Measurements from ENCODE around the gene ERMAP. TPM values are rescaled to one million over a fixed set of nuclear protein-coding genes. Genes with fewer than 3 reads are reported as not detected.
A peak's percentile ranks its signal among the peaks of the same experiment; 100 is the strongest.

Gene ERMAP
- total RNA-seq, 1 experiment from 2014 or later, result 17.2 TPM

- Mint-ChIP-seq H3K4me3 (ENCODE audit: unreplicated experiment) (no peak overlapping the region), H3K4me1 (ENCODE audit: insufficient read depth, unreplicated experiment) (no peaks in the 10 kb centered on the region), H3K36me3 (ENCODE audit: insufficient read depth, unreplicated experiment) (peaks cover 67% of the 10 kb centered on the region), H3K27me3 (ENCODE audit: insufficient read depth, unreplicated experiment) (no peaks in the 10 kb centered on the region), H3K9me3 (ENCODE audit: unreplicated experiment) (no peaks in the 10 kb centered on the region), H3K27ac (ENCODE audit: low read depth, unreplicated experiment) (no peak overlapping the region)
- DNase-seq (ENCODE audit: unreplicated experiment), result peak; percentile 58
- intact Hi-C loops (cut with micrococcal nuclease), result loop anchor here (1.0 kb wide), 2 partner anchors 135 to 295 kb away; no protein-coding TSS in a partner anchor
- no TSS peak for BruUV-seq (replicated peaks)
- CTCF ChIA-PET, result interaction anchor here (0.6 to 1.8 kb wide), 16 partner anchors 10 to 297 kb away, joined by 3 to 7 read pairs (median 4); partner anchors contain the start of genes C1orf50 and P3H1
- POLR2A ChIA-PET, result interaction anchor here (5.7 kb wide), 1 partner anchor 10 kb away, joined by 32 read pairs; the partner anchor contains the start of genes C1orf50 and P3H1
- peak; percentile 61 for TF ChIP-seq CTCF (IDR thresholded peaks at IDR 0.05; ENCODE audit: unreplicated experiment)
Observed at GRCh38 chr1:42777852-42778251, 39.1 kb upstream of the ERMAP start.

GRCh38 chr1:42779725-42780124, 37.2 kb upstream of the ERMAP start:
- no peak for DNase-seq (ENCODE audit: unreplicated experiment)
- Mint-ChIP-seq H3K4me1 (ENCODE audit: insufficient read depth, unreplicated experiment) (peaks cover 10% of the 10 kb centered on the region), H3K4me3 (ENCODE audit: unreplicated experiment) (no peak overlapping the region), H3K27me3 (ENCODE audit: insufficient read depth, unreplicated experiment) (no peaks in the 10 kb centered on the region), H3K9me3 (ENCODE audit: unreplicated experiment) (no peaks in the 10 kb centered on the region), H3K27ac (ENCODE audit: low read depth, unreplicated experiment) (no peak overlapping the region), H3K36me3 (ENCODE audit: insufficient read depth, unreplicated experiment) (peaks cover 69% of the 10 kb centered on the region)
- ChIA-PET POLR2A (interaction anchor here (0.6 to 5.7 kb wide), 3 partner anchors 12 to 37 kb away, joined by 3 to 32 read pairs (median 6); partner anchors contain the start of genes C1orf50, ERMAP, P3H1 and SVBP), CTCF (interaction anchor here (0.6 to 1.5 kb wide), 4 partner anchors 21 to 294 kb away, joined by 3 to 4 read pairs (median 3); no protein-coding TSS in a partner anchor)
- intact Hi-C loops (cut with micrococcal nuclease), result no loop called here
- TF ChIP-seq CTCF (IDR thresholded peaks at IDR 0.05; ENCODE audit: unreplicated experiment), result no peak
- BruUV-seq (replicated peaks), result no TSS peak

- TF ChIP-seq CTCF (IDR thresholded peaks at IDR 0.05; ENCODE audit: unreplicated experiment), result no peak
- ChIA-PET POLR2A (interaction anchor here (0.6 to 5.7 kb wide), 4 partner anchors 13 to 109 kb away, joined by 3 to 32 read pairs (median 5); partner anchors contain the start of genes C1orf50, ERMAP, P3H1 and SVBP), CTCF (interaction anchor here (0.6 to 1.5 kb wide), 6 partner anchors 22 to 295 kb away, joined by 3 to 4 read pairs (median 3); no protein-coding TSS in a partner anchor)
- Mint-ChIP-seq H3K27ac (ENCODE audit: low read depth, unreplicated experiment) (no peak overlapping the region), H3K9me3 (ENCODE audit: unreplicated experiment) (no peaks in the 10 kb centered on the region), H3K27me3 (ENCODE audit: insufficient read depth, unreplicated experiment) (no peaks in the 10 kb centered on the region), H3K4me1 (ENCODE audit: insufficient read depth, unreplicated experiment) (peaks cover 10% of the 10 kb centered on the region), H3K36me3 (ENCODE audit: insufficient read depth, unreplicated experiment) (peaks cover 65% of the 10 kb centered on the region), H3K4me3 (ENCODE audit: unreplicated experiment) (no peak overlapping the region)
- no peak for DNase-seq (ENCODE audit: unreplicated experiment)
- intact Hi-C loops (cut with micrococcal nuclease), result no loop called here
- no TSS peak for BruUV-seq (replicated peaks)
Observed at GRCh38 chr1:42780176-42780575, 36.7 kb upstream of the ERMAP start.

- Mint-ChIP-seq H3K27ac (ENCODE audit: low read depth, unreplicated experiment) (no peak overlapping the region), H3K36me3 (ENCODE audit: insufficient read depth, unreplicated experiment) (peaks cover 43% of the 10 kb centered on the region), H3K4me1 (ENCODE audit: insufficient read depth, unreplicated experiment) (peaks cover 10% of the 10 kb centered on the region), H3K9me3 (ENCODE audit: unreplicated experiment) (no peaks in the 10 kb centered on the region), H3K27me3 (ENCODE audit: insufficient read depth, unreplicated experiment) (no peaks in the 10 kb centered on the region), H3K4me3 (ENCODE audit: unreplicated experiment) (no peak overlapping the region)
- ChIA-PET CTCF (interaction anchor here (0.6 to 0.8 kb wide), 3 partner anchors 16 to 972 kb away, joined by 3 to 4 read pairs (median 3); partner anchors contain the start of genes C1orf50 and P3H1), POLR2A (interaction anchor here (0.7 to 2.6 kb wide), 6 partner anchors 9 to 58 kb away, joined by 3 to 9 read pairs (median 4); no protein-coding TSS in a partner anchor)
- intact Hi-C loops (cut with micrococcal nuclease), result no loop called here
- no peak for DNase-seq (ENCODE audit: unreplicated experiment)
- no peak for TF ChIP-seq CTCF (IDR thresholded peaks at IDR 0.05; ENCODE audit: unreplicated experiment)
- BruUV-seq (replicated peaks), result no TSS peak
Observed at GRCh38 chr1:42783092-42783491, 33.8 kb upstream of the ERMAP start.
